OCI-LY1 (cell line): ENCODE measurements around the gene EMC1.

Experiments
- CTCF ChIP-seq: fragments of 200-600 bp; sonication (generic), shearing (Covaris generic); IDR thresholded peaks from 2 replicates; pipeline ENCODE4 v1.5.1; 2017; ENCODE audit warnings: mild to moderate bottlenecking, antibody characterized with exemption, low read length, moderate library complexity, mixed read lengths
- EZH2 ChIP-seq: fragments of 200-600 bp; sonication (generic), shearing (Covaris generic); IDR thresholded peaks from 2 replicates; pipeline ENCODE4 v1.8.0; 2017; ENCODE audit warnings: borderline replicate concordance, mixed run types, mild to moderate bottlenecking, antibody characterized with exemption, low read length, moderate library complexity, mixed read lengths

- no peak for TF ChIP-seq CTCF
- no peak for TF ChIP-seq EZH2
Observed at GRCh38 chr1:19220080-19220846, 31.1 kb downstream of the EMC1 start.
